Liver (tissue), 9 donors: ENCODE data around the gene ROBO2. TPM values are rescaled to one million over a fixed set of nuclear protein-coding genes. Genes with fewer than 3 reads are reported as not detected.

ENCODE experiments used
- DNase-seq: peaks from one replicate; pipeline ENCODE4 v3.0.0-alpha.2; 2017; ENCODE audit warnings: low spot score
- H3K27ac ChIP-seq, 2 donors: one replicate each; pipeline ENCODE4 v1.7.0; 2013; ENCODE audit warnings: inconsistent platforms in 2 of 2, low read length in 2 of 2, control low read depth in 1 of 2, low read depth in 1 of 2, mild to moderate bottlenecking in 1 of 2
- H3K27me3 ChIP-seq, 4 donors: one replicate each; pipeline versions ENCODE4 v1.6.1 to v1.7.0; 2013; ENCODE audit warnings: low read length in 3 of 4, inconsistent platforms in 1 of 4, mild to moderate bottlenecking in 1 of 4, moderate library complexity in 1 of 4; ENCODE audit not compliant: control insufficient read depth in 4 of 4, insufficient read depth in 4 of 4
- H3K36me3 ChIP-seq, 4 donors: one replicate each; pipeline versions ENCODE4 v1.6.1 to v1.7.0; 2013; ENCODE audit warnings: low read length in 3 of 4, mild to moderate bottlenecking in 3 of 4, low read depth in 1 of 4, moderate library complexity in 1 of 4; ENCODE audit not compliant: control insufficient read depth in 4 of 4, insufficient read depth in 3 of 4
- H3K4me1 ChIP-seq, 4 donors: one replicate each; pipeline versions ENCODE4 v1.6.1 to v1.7.0; 2013; ENCODE audit warnings: low read length in 3 of 4, mild to moderate bottlenecking in 3 of 4, moderate library complexity in 1 of 4; ENCODE audit not compliant: control insufficient read depth in 4 of 4, insufficient read depth in 4 of 4
- H3K4me3 ChIP-seq, 3 donors: one replicate each; pipeline versions ENCODE4 v1.6.1 to v1.7.0; 2013; ENCODE audit warnings: low read length in 3 of 3, control low read depth in 1 of 3, low read depth in 1 of 3, mild to moderate bottlenecking in 1 of 3
- H3K9ac ChIP-seq, 2 donors: one replicate each; pipeline ENCODE4 v1.7.0; 2013; ENCODE audit warnings: low read length in 2 of 2, mild to moderate bottlenecking in 2 of 2, moderate library complexity in 2 of 2, control low read depth in 1 of 2, low read depth in 1 of 2
- H3K9me3 ChIP-seq, 4 donors: one replicate each; pipeline versions ENCODE4 v1.6.1 to v1.7.0; 2013; ENCODE audit warnings: low read length in 3 of 4; ENCODE audit not compliant: control insufficient read depth in 4 of 4
- ATF3 ChIP-seq: IDR thresholded peaks from 2 replicates; pipeline ENCODE4 v1.6.1; 2016; ENCODE audit warnings: antibody characterized with exemption
- EGR1 ChIP-seq, 2 donors: IDR thresholded peaks; 2 replicates each; pipeline ENCODE4 v1.6.1; 2016 to 2018; ENCODE audit warnings: antibody characterized with exemption in 2 of 2, low read depth in 2 of 2
- FOXA1 ChIP-seq: IDR thresholded peaks from 2 replicates; pipeline ENCODE4 v1.6.1; 2016; ENCODE audit warnings: antibody characterized with exemption
- GABPA ChIP-seq, 2 donors: IDR thresholded peaks in 1 of 2; conservative IDR thresholded peaks in 1 of 2; 2 replicates each; pipeline ENCODE4 v1.6.1; 2016; ENCODE audit warnings: antibody characterized with exemption in 2 of 2, mild to moderate bottlenecking in 1 of 2, moderate library complexity in 1 of 2
- JUND ChIP-seq, 2 donors: IDR thresholded peaks; 2 replicates each; pipeline ENCODE4 v1.6.1; 2016; ENCODE audit warnings: antibody characterized with exemption in 2 of 2
- MAX ChIP-seq: IDR thresholded peaks from 2 replicates; pipeline ENCODE4 v1.6.1; 2016; ENCODE audit warnings: antibody characterized with exemption
- NR2F2 ChIP-seq: IDR thresholded peaks from 2 replicates; pipeline ENCODE4 v1.6.1; 2016; ENCODE audit warnings: antibody characterized with exemption
- RAD21 ChIP-seq, 2 donors: IDR thresholded peaks; 2 replicates each; pipeline ENCODE4 v1.6.1; 2016; ENCODE audit warnings: antibody characterized with exemption in 2 of 2, mild to moderate bottlenecking in 2 of 2
- REST ChIP-seq: IDR thresholded peaks from 2 replicates; pipeline ENCODE4 v1.6.1; 2016; ENCODE audit warnings: antibody characterized with exemption, mild to moderate bottlenecking
- SP1 ChIP-seq: IDR thresholded peaks from 2 replicates; pipeline ENCODE4 v1.6.1; 2018; ENCODE audit warnings: antibody characterized with exemption, mild to moderate bottlenecking
- TAF1 ChIP-seq: conservative IDR thresholded peaks from 2 replicates; pipeline ENCODE4 v1.6.1; 2016; ENCODE audit warnings: antibody characterized with exemption, mild to moderate bottlenecking
- YY1 ChIP-seq: IDR thresholded peaks from 2 replicates; pipeline ENCODE4 v1.6.1; 2016; ENCODE audit warnings: antibody characterized with exemption, mild to moderate bottlenecking
- ZBTB33 ChIP-seq: IDR thresholded peaks from 2 replicates; pipeline ENCODE4 v1.6.1; 2016; ENCODE audit warnings: antibody characterized with exemption
- WGBS: extraction: QIAGEN DNeasy Blood & Tissue Kit; methylation state at CpG from one replicate; pipeline ENCODE4 v1.1.7; 2013; 5-methylcytosine and 5-hydroxymethylcytosine counted together
- polyA plus RNA-seq, 2 donors: library from polyadenylated mRNA; stranded (reverse) in 1 of 2; unstranded in 1 of 2; fragments of 200-250 nt in 1 of 2; fragments of >200 nt in 1 of 2; fragmentation: Nextera tagmentation in 1 of 2; extraction: Ambion mirVana in 1 of 2; gene quantifications; one replicate each; pipeline versions ENCODE4 v1.2.1 to v1.2.3, GENCODE V29; 2013 to 2015
- total RNA-seq, 2 donors: library from RNA; depleted of rRNA; stranded (reverse); fragments of >200 nt; gene quantifications; one replicate each; pipeline ENCODE4 v1.2.3, GENCODE V29; 2014
- donor health status: healthy.
- donor health status: healthy.
- donor health status: healthy.
- donor health status: healthy.
- donor health status: healthy.

Gene ROBO2
- total and polyA plus RNA-seq, 4 donors, result 0.22 to 19.4 (median 1.1) TPM

GRCh38 chr3:77436908-77437307 lies 397.0 kb downstream of the ROBO2 start:
- TF ChIP-seq ZBTB33 (no peak), MAX (no peak), FOXA1 (no peak), RAD21 (IDR thresholded peaks at IDR 0.05) (no peak), YY1 (no peak)
- Histone ChIP-seq H3K27ac (no peak overlapping the region), H3K27me3 (no peaks in the 10 kb centered on the region), H3K9me3 (peaks cover 0 to 3% (median 0%) of the 10 kb centered on the region in 4 donors), H3K36me3 (no peaks in the 10 kb centered on the region), H3K4me3 (no peak overlapping the region), H3K9ac (no peak overlapping the region), H3K4me1 (no peaks in the 10 kb centered on the region)
- DNase-seq, result no peak

GRCh38 chr3:77446084-77446483 lies 406.2 kb downstream of the ROBO2 start:
- Histone ChIP-seq H3K4me3 (no peak overlapping the region), H3K27me3 (peaks cover 0 to 3% (median 0%) of the 10 kb centered on the region in 4 donors), H3K27ac (no peak overlapping the region), H3K9ac (no peak overlapping the region), H3K9me3 (no peaks in the 10 kb centered on the region), H3K36me3 (no peaks in the 10 kb centered on the region), H3K4me1 (no peaks in the 10 kb centered on the region)
- 85% methylated on average over 1 of the region's 1 CpG for WGBS
- no peak for DNase-seq
- TF ChIP-seq JUND (IDR thresholded peaks at IDR 0.05) (no peak), ZBTB33 (no peak), GABPA (IDR thresholded peaks at IDR 0.05 in 1 of 2, conservative IDR thresholded peaks at IDR 0.05 in 1 of 2) (no peak), ATF3 (no peak), YY1 (no peak), TAF1 (no peak), MAX (no peak), REST (no peak), FOXA1 (no peak), NR2F2 (no peak), EGR1 (IDR thresholded peaks at IDR 0.05; ENCODE audit: low read depth in 2 of 2) (no peak), SP1 (no peak)
